HepG2 (cell line): Measurements from ENCODE around the gene LARP1. TPM values are rescaled to one million over a fixed set of nuclear protein-coding genes. Genes with fewer than 3 reads are reported as not detected.

Experiments used
- ATAC-seq: fragments of 200-7000 bp; cut with Tn5 transposase; 3 replicates; pipeline ENCODE4 v1.9.1; 2020; ENCODE audit warnings: mild to moderate bottlenecking, moderate library complexity
- BruUV-seq: library from RNA; stranded (reverse); fragments of 400-500 nt; replicated peaks from 2 replicates; lab custom pipeline; 2021; lab: Mats Ljungman, UMichigan
- CTCF ChIA-PET: fragments of 300-600 bp; formaldehyde crosslinking; extraction: SDS; loops from one replicate; lab custom pipeline; 2021; ENCODE audit warnings: low total read pairs, inconsistent platforms, low intra/inter-chr PET ratio; lab: Yijun Ruan, JAX
- POLR2A ChIA-PET: fragments of 350-600 bp; sonication (Branson Sonifier 250); formaldehyde crosslinking; loops from one replicate; lab custom pipeline; 2020; ENCODE audit warnings: antibody characterized with exemption, inconsistent platforms; lab: Yijun Ruan, JAX
- DNase-seq: peaks from one replicate; pipeline ENCODE4 v3.0.0-alpha.2; 2015; ENCODE audit warnings: low spot score
- FAIRE-seq: peaks from 3 replicates; lab custom pipeline; 2011; peaks lifted over from hg19 to GRCh38; lab: Jason Lieb, UNC
- H2AFZ ChIP-seq: one replicate; pipeline ENCODE4 v1.6.1; 2011; ENCODE audit warnings: low read length, inconsistent platforms
- H3K27ac ChIP-seq: fragments of 300-600 bp; 3 replicates; pipeline ENCODE4 v1.8.0; 2011; ENCODE audit warnings: mixed run types, mild to moderate bottlenecking, mixed read lengths, low read length, inconsistent platforms; ENCODE audit not compliant: insufficient read depth; ENCODE audit errors: extremely low read length
- H3K27me3 ChIP-seq, 2 experiments: fragments of 200-600 bp in 1 of 2; 2 replicates in 1 of 2; 3 replicates in 1 of 2; pipeline versions ENCODE4 v1.6.0 to v1.8.0; 2011; ENCODE audit warnings: low read length in 2 of 2, mild to moderate bottlenecking in 2 of 2, moderate library complexity in 2 of 2, inconsistent platforms in 1 of 2; ENCODE audit not compliant: insufficient read depth in 2 of 2, control insufficient read depth in 1 of 2
- H3K36me3 ChIP-seq, 2 experiments: fragments of 200-600 bp in 1 of 2; replicated peaks in 1 of 2; 2 replicates in 1 of 2; 3 replicates in 1 of 2; pipeline versions ENCODE4 v1.5.1 to v1.8.0; 2011; ENCODE audit warnings: low read length in 2 of 2, inconsistent platforms in 1 of 2; ENCODE audit not compliant: insufficient read depth in 2 of 2, control insufficient read depth in 1 of 2
- H3K4me1 ChIP-seq: 2 replicates; pipeline ENCODE4 v1.5.1; 2012; ENCODE audit warnings: low read length, inconsistent platforms; ENCODE audit not compliant: insufficient read depth
- H3K4me2 ChIP-seq: 2 replicates; pipeline ENCODE4 v1.6.0; 2011; ENCODE audit warnings: low read depth, low read length, inconsistent platforms
- H3K4me3 ChIP-seq, 3 experiments: fragments of 200-600 bp in 1 of 3; sonication (generic), shearing (Covaris generic) in 1 of 3; replicated peaks in 1 of 3; 2 replicates each; pipeline ENCODE4 v1.5.1; 2011 to 2016; ENCODE audit warnings: low read length in 3 of 3, inconsistent platforms in 2 of 3, low read depth in 2 of 3, mild to moderate bottlenecking in 2 of 3, control low read depth in 1 of 3, mixed read lengths in 1 of 3; ENCODE audit not compliant: insufficient read depth in 1 of 3
- H3K79me2 ChIP-seq: one replicate; pipeline ENCODE4 v1.6.1; 2011; ENCODE audit warnings: low read length, inconsistent platforms; ENCODE audit not compliant: insufficient read depth
- H3K9ac ChIP-seq: 2 replicates; pipeline ENCODE4 v1.6.0; 2011; ENCODE audit warnings: mild to moderate bottlenecking, low read depth, low read length, inconsistent platforms; ENCODE audit not compliant: insufficient read depth
- H3K9me3 ChIP-seq: 2 replicates; pipeline ENCODE4 v1.5.1; 2012; ENCODE audit warnings: mild to moderate bottlenecking, low read length
- H4K20me1 ChIP-seq: 2 replicates; pipeline ENCODE4 v1.6.0; 2011; ENCODE audit warnings: inconsistent platforms, mild to moderate bottlenecking, low read length, moderate library complexity; ENCODE audit not compliant: insufficient read depth
- CEBPB ChIP-seq: IDR thresholded peaks from 2 replicates; pipeline ENCODE4 v1.6.1; 2011; ENCODE audit warnings: low read depth, low read length, improper control_type of control experiment, borderline replicate concordance
- CEBPG ChIP-seq: IDR thresholded peaks from 2 replicates; pipeline ENCODE4 v1.6.1; 2016
- ZFX ChIP-seq: sonication (generic); formaldehyde crosslinking; IDR thresholded peaks from 2 replicates; pipeline ENCODE4 v1.4.0; 2020; ENCODE audit warnings: mild to moderate bottlenecking, low read depth, missing genetic modification reagents, moderate library complexity
- WGBS: methylation state at CpG from one replicate; pipeline ENCODE4 v1.1.6; 2017; ENCODE audit warnings: low lambda C conversion rate; 5-methylcytosine and 5-hydroxymethylcytosine counted together
- in situ Hi-C: cut with HindIII; loops from 2 replicates; pipeline ENCODE4 v1.10.0; 2017; ENCODE audit warnings: low pct_unique_long_range_greater_than_20kb; ENCODE audit not compliant: extremely low pct_ligation_motif_present
- intact Hi-C: fragments of 100-400 bp; cut with micrococcal nuclease; formaldehyde crosslinking; loops from one replicate; pipeline ENCODE4 v1.10.0; 2022; ENCODE audit not compliant: unreplicated experiment
- polyA plus RNA-seq, 8 experiments: library from polyadenylated mRNA; depleted of rRNA in 3 of 8; stranded (reverse) in 7 of 8; unstranded in 1 of 8; fragments of >200 nt; fragmentation: Illumina TruSeq in 4 of 8; extraction: Trizol in 4 of 8; gene quantifications; 2 replicates each; pipeline versions ENCODE4 v1.2.1 to v1.2.3, GENCODE V29; 2011 to 2016; ENCODE audit warnings: low read depth in 4 of 8, missing spikeins in 1 of 8, mixed read lengths in 1 of 8; ENCODE audit not compliant: insufficient read depth in 1 of 8
- total RNA-seq, 5 experiments: library from RNA; depleted of rRNA; stranded (reverse); fragments of >200 nt; fragmentation: Illumina TruSeq; extraction: Trizol; gene quantifications; 2 replicates each; pipeline ENCODE4 v1.2.3, GENCODE V29; 2016; ENCODE audit warnings: low read depth in 1 of 5
- TF ChIP-seq, protein P1 (sequence below): sonication (generic); formaldehyde crosslinking; IDR thresholded peaks from 2 replicates; pipeline ENCODE4 v1.4.0; 2020; ENCODE audit warnings: low read depth, mild to moderate bottlenecking, missing genetic modification reagents

Gene LARP1
- total and polyA plus RNA-seq, 2 of the 13 experiments (the other 11 are each of a cell fraction or from before 2014, with no cell fraction given), result 45.2 to 61.4 TPM

DNA sequence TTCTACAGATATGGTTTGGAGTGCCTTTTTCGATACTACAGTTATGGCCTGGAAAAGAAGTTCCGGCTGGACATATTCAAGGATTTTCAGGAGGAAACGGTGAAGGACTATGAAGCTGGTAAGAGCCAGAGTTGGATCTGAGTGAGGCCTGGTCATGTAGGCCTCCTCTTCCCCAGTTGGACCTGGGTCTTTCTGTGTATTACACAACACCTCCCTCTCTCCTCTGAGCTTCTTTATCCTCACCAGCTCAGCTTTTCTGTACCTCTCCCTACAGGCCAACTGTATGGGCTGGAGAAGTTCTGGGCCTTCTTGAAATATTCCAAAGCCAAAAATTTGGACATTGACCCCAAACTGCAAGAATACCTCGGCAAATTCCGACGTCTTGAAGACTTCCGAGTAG lies 56.1 kb downstream of the LARP1 start:
- in situ Hi-C loops, result loop anchor here (5.0 kb wide), 1 partner anchor 164 kb away; no protein-coding TSS in a partner anchor
- 89% methylated on average over 7 of the region's 7 CpGs for WGBS
- Histone ChIP-seq H3K27ac (no peak overlapping the region), H3K79me2 (no peaks in the 10 kb centered on the region), H3K4me3 (no peak overlapping the region), H3K9me3 (no peaks in the 10 kb centered on the region), H2AFZ (no peak overlapping the region), H3K4me2 (no peak overlapping the region), H3K36me3 (peaks cover 35 to 76% of the 10 kb centered on the region in 2 experiments), H4K20me1 (peaks cover 5% of the 10 kb centered on the region; the same call in 1 of the 2 replicates), H3K9ac (no peak overlapping the region), H3K27me3 (no peaks in the 10 kb centered on the region), H3K4me1 (peaks cover 14% of the 10 kb centered on the region)
- no TSS peak for BruUV-seq
- POLR2A ChIA-PET, result interaction anchor here (0.7 kb wide), 1 partner anchor 23 kb away, joined by 3 read pairs; no protein-coding TSS in a partner anchor
- TF ChIP-seq CEBPB (peak; percentile 63), ZFX (CRISPR knock-in tag) (0 out of 2 replicates have a peak, but pooled peaks have one; percentile 38), CEBPG (CRISPR knock-in tag) (peak; percentile 51)
- TF ChIP-seq, protein P1, sequence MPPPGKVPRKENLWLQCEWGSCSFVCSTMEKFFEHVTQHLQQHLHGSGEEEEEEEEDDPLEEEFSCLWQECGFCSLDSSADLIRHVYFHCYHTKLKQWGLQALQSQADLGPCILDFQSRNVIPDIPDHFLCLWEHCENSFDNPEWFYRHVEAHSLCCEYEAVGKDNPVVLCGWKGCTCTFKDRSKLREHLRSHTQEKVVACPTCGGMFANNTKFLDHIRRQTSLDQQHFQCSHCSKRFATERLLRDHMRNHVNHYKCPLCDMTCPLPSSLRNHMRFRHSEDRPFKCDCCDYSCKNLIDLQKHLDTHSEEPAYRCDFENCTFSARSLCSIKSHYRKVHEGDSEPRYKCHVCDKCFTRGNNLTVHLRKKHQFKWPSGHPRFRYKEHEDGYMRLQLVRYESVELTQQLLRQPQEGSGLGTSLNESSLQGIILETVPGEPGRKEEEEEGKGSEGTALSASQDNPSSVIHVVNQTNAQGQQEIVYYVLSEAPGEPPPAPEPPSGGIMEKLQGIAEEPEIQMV, result no peak
- CTCF ChIA-PET, result interaction anchor here (1.9 kb wide), 1 partner anchor 160 kb away, joined by 29 read pairs; no protein-coding TSS in a partner anchor
- peak; percentile 45 for ATAC-seq
- intact Hi-C loops, result no loop called here
- no peak for FAIRE-seq
- no peak for DNase-seq
